Measurements from ENCODE around the gene HPD. TPM values are rescaled to one million over a fixed set of nuclear protein-coding genes. Genes with fewer than 3 reads are reported as not detected.

The HPD gene
- total RNA-seq, 1 experiment from 2014 or later = 0.21 TPM

DNA sequence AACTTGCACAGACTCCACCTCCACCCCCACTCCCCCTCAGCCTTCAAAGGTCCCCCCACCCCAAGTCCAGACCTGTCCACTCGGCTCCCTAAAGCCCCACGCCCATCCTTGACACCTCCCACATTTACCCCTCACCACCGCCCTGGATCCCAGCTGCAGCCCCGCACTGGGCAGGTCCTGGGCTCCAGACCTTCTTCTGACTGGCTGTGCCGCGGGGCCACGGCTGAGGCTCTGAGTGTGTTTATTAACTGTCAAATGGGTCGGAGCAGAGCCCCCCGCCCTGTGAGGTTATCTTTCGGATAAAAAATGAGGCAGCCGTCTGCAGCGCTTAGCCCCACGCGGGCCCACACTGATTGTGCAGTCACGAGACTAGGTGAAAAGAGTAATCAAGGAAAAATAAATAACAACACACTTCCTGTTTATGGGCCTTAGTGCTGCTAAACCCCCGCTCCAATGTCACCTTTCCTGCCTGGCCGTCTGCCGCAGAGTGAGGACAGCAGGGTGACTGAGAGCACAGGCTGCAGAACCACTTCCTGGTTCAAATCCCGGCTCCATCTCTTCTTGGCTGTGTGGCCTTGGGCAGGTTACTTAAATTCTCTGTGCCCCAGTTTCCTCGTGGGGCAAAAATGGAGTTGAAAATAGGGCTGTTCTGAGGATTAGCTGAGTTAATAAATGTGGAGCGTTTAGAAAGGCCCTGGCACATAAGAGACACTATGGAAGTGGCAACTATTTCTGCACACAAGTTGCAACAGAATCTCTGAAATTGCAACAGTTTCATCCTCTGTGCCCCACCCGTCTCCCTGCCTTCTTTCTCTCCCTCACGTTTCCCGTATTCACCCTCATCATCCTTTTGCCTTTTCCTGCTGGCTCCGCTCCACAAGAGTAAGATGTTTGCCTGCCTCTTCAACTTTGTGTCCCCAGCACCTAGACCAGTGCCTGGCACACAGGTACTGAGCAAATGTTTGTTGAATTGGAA is 45.5 kb downstream of the HPD start:
- POLR2A ChIA-PET = interaction anchor here (0.6 to 12.4 kb wide), 4 partner anchors 16 to 75 kb away, joined by 3 to 344 read pairs (median 12); partner anchors contain the start of genes PSMD9, RHOF and SETD1B
- Mint-ChIP-seq H3K4me3 (ENCODE audit: unreplicated experiment) (peak overlapping the region; percentile 82), H3K27me3 (ENCODE audit: insufficient read depth, unreplicated experiment) (no peaks in the 10 kb centered on the region), H3K9me3 (ENCODE audit: unreplicated experiment) (no peaks in the 10 kb centered on the region), H3K27ac (ENCODE audit: low read depth, unreplicated experiment) (no peak overlapping the region), H3K36me3 (ENCODE audit: insufficient read depth, unreplicated experiment) (peaks cover 56% of the 10 kb centered on the region), H3K4me1 (ENCODE audit: insufficient read depth, unreplicated experiment) (peaks cover 28% of the 10 kb centered on the region)
- peak; percentile 61 for DNase-seq (ENCODE audit: unreplicated experiment)
- no TSS peak for BruUV-seq (replicated peaks)
- TF ChIP-seq, protein P1, sequence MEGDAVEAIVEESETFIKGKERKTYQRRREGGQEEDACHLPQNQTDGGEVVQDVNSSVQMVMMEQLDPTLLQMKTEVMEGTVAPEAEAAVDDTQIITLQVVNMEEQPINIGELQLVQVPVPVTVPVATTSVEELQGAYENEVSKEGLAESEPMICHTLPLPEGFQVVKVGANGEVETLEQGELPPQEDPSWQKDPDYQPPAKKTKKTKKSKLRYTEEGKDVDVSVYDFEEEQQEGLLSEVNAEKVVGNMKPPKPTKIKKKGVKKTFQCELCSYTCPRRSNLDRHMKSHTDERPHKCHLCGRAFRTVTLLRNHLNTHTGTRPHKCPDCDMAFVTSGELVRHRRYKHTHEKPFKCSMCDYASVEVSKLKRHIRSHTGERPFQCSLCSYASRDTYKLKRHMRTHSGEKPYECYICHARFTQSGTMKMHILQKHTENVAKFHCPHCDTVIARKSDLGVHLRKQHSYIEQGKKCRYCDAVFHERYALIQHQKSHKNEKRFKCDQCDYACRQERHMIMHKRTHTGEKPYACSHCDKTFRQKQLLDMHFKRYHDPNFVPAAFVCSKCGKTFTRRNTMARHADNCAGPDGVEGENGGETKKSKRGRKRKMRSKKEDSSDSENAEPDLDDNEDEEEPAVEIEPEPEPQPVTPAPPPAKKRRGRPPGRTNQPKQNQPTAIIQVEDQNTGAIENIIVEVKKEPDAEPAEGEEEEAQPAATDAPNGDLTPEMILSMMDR (IDR thresholded peaks at IDR 0.05; ENCODE audit: unreplicated experiment) = no peak
- intact Hi-C loops (cut with micrococcal nuclease) = loop anchor here (1.0 kb wide), 1 partner anchor 18 kb away; no protein-coding TSS in a partner anchor
- CTCF ChIA-PET = interaction anchor here (0.8 to 16.6 kb wide), 6 partner anchors 18 to 117 kb away, joined by 3 to 390 read pairs (median 10); partner anchors contain the start of genes PSMD9 and RHOF

DNA sequence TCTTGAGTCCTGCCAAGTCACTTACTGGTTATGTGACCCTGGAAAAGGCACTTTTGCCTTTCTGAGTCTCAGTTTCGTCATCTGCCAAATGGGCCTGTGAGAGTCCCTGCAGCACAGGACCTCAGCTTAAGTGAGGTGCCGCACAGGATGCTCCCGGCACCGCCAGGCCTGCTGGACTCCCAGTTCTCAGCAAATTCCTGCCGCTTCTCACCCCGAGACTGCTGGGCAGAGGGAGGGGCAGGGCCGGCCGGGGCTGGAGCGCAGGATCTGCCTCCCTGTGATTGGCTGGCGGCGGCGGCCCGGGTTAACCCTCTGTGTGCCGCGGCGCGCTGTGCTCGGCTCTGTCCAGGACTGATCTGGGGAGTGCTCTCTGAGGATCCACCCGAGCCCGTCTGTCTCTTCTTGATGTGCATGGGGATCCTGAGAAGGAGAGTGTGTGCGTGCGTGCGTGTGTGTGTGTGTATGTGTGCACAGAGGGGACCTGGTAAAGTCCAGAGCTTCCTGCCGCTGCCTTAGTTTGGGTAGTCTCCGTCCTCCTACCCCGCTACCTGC is 46.3 kb downstream of the HPD start:
- POLR2A ChIA-PET = interaction anchor here (0.6 to 12.4 kb wide), 7 partner anchors 15 to 230 kb away, joined by 3 to 344 read pairs (median 5); partner anchors contain the start of genes ORAI1, PSMD9, RHOF and SETD1B
- Mint-ChIP-seq H3K36me3 (ENCODE audit: insufficient read depth, unreplicated experiment) (peaks cover 50% of the 10 kb centered on the region), H3K4me1 (ENCODE audit: insufficient read depth, unreplicated experiment) (peaks cover 28% of the 10 kb centered on the region), H3K27ac (ENCODE audit: low read depth, unreplicated experiment) (no peak overlapping the region), H3K4me3 (ENCODE audit: unreplicated experiment) (peak overlapping the region; percentile 82), H3K9me3 (ENCODE audit: unreplicated experiment) (no peaks in the 10 kb centered on the region), H3K27me3 (ENCODE audit: insufficient read depth, unreplicated experiment) (no peaks in the 10 kb centered on the region)
- peak; percentile 75 for DNase-seq (ENCODE audit: unreplicated experiment)
- TF ChIP-seq, protein P1 (IDR thresholded peaks at IDR 0.05; ENCODE audit: unreplicated experiment) = no peak
- CTCF ChIA-PET = interaction anchor here (0.5 to 16.6 kb wide), 12 partner anchors 10 to 128 kb away, joined by 3 to 390 read pairs (median 4); partner anchors contain the start of genes PSMD9 and RHOF
- no TSS peak for BruUV-seq (replicated peaks)
- intact Hi-C loops (cut with micrococcal nuclease) = loop anchor here (1.0 kb wide), 1 partner anchor 17 kb away; no protein-coding TSS in a partner anchor

DNA sequence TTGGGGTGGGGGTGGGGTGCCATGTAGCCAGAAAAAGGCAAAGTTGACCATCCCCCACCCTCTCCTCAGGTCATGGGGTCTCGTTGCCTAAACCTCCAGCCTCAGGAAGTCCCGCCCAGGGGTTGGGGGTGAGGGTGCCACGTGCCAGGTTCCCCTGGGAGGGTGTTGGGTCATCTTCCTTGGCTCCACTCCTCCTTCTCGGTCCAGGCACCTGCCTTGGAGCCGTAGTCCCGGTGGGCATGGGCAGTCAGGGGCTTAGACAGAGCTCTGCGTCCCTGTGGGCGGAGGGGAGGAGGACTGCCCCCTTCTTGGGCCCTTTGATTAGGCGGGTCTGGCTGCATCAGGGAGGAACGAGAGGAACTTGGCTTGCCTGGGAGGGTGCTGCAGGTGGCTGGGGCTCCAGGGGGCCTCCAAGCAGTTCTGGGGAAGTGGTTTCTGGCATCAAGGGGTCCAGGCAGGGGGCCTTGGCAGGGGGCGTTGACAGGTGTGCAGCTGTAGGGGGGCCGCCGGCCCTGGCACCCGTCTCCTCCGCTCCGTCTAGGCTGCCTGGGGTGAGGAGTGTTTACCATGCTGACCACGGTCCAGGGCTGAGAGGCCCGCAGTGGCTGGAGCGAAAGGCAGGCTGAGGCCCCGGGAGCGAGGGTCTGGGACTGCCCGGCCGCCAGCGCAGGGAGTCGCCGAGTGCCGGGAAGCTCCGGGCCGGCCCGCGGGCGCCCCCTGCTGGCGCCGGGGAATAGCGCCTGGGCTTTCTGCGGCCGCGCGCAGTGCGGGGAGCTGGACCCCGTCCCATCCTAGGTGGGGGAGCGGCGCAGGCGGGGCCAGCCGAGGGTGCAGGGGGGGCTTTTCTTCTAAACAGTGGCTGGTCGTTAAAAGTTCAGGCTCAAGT is 47.0 kb downstream of the HPD start:
- Mint-ChIP-seq H3K27me3 (ENCODE audit: insufficient read depth, unreplicated experiment) (no peaks in the 10 kb centered on the region), H3K27ac (ENCODE audit: low read depth, unreplicated experiment) (no peak overlapping the region), H3K36me3 (ENCODE audit: insufficient read depth, unreplicated experiment) (peaks cover 47% of the 10 kb centered on the region), H3K4me1 (ENCODE audit: insufficient read depth, unreplicated experiment) (peaks cover 28% of the 10 kb centered on the region), H3K4me3 (ENCODE audit: unreplicated experiment) (peak overlapping the region; percentile 82), H3K9me3 (ENCODE audit: unreplicated experiment) (no peaks in the 10 kb centered on the region)
- BruUV-seq (replicated peaks) = no TSS peak
- DNase-seq (ENCODE audit: unreplicated experiment) = peak; percentile 61
- intact Hi-C loops (cut with micrococcal nuclease) = loop anchor here (1.0 kb wide), 1 partner anchor 16 kb away; no protein-coding TSS in a partner anchor
- ChIA-PET CTCF (interaction anchor here (0.5 to 16.6 kb wide), 25 partner anchors 10 to 1831 kb away, joined by 3 to 390 read pairs (median 4); partner anchors contain the start of genes PSMD9 and RHOF), POLR2A (interaction anchor here (0.6 to 12.4 kb wide), 7 partner anchors 15 to 231 kb away, joined by 3 to 344 read pairs (median 5); partner anchors contain the start of genes ORAI1, PSMD9, RHOF and SETD1B)
- TF ChIP-seq, protein P1 (IDR thresholded peaks at IDR 0.05; ENCODE audit: unreplicated experiment) = peak; percentile 99

All from MCF 10A (cell line).